ENCODE data around the gene TBRG4.

The TBRG4 gene

DNA sequence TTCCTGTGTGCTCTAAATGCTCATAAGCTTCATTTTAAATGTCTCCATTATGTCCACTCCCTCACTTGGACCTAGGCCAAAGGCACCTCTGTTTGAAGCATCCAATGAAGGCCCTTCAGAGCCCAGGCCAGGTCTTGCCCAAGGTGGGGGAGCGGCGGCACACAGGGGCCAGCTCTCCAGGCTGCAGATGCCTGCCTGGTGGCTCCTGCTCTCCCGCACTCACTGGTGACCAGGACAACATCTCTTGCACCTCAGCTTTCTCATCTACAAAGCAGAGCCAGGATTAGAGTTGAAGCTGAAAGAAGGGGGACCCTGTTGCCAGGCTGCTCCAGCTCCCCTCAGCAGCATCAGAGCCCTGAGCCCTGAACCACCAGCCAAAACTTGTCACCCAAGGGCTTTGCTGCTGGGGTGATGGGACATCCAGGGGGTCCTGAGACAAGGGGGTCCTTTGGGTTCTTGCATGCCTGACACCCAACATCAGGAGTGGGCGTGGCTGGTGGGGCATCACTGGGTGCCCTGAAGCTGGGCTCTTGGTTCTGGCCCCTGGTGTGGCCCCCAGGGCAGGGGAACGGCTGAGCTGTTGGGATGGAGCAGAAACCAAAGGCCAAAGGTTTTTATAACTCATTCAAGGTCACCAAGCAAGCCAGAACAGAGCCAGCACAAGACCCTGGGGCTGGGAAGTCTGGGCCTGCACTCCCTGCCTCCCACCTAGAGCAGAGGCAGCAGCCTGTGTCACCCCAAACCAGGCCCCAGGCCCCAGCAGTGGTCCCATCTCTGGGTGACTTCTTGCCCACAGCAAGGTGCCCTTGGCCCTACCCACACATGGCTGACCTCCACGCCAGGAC is 24.0 kb downstream of the TBRG4 start:
- TF ChIP-seq TCF12 (IDR thresholded peaks at IDR 0.05; ENCODE audit: low read depth) (no peak), TAF1 (IDR thresholded peaks at IDR 0.05; ENCODE audit: low read depth) (no peak), NFIC (IDR thresholded peaks at IDR 0.05) (no peak), CREB1 (IDR thresholded peaks at IDR 0.05; ENCODE audit: low read depth) (no peak), ZBTB7A (IDR thresholded peaks at IDR 0.05; ENCODE audit: low read depth) (no peak), EGR1 (IDR thresholded peaks at IDR 0.05) (no peak), TEAD4 (IDR thresholded peaks at IDR 0.05) (no peak), CEBPB (IDR thresholded peaks at IDR 0.05) (no peak)

DNA sequence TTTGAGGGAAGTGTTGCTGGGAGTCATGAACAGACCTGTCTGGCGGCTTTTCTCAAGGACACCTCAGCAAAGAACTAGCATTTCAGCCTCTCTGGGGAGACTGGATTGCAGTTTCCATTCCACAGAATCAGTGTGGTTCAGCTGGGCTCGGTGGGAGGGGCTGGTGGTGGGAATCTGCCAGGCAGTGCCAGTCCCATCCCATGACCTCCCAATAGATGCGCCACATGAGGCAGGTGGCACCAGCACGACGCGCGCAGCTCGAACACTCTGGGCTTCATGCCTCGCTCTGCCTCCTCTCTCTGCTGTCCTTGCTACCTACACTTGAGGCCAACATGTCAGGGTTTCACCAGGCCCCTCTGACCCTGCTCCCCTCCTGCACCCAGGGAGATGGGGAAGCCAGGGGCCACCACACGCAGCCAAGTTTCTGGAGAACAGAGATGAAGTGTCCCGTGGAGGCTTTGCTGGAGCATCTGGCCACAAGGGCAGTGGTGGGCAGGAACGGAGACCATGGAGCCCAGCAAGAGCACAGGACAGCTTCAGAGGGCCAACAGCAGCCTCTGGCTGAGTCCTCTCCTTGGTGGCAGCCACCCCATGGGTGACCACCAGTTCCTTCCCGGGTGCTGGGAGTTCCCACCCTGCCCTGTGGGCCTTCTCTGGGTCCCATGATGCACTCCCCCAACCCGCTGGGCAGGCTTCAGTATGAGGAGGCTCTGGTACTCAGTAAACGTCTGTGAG is 25.0 kb downstream of the TBRG4 start:
- TF ChIP-seq, protein P1, sequence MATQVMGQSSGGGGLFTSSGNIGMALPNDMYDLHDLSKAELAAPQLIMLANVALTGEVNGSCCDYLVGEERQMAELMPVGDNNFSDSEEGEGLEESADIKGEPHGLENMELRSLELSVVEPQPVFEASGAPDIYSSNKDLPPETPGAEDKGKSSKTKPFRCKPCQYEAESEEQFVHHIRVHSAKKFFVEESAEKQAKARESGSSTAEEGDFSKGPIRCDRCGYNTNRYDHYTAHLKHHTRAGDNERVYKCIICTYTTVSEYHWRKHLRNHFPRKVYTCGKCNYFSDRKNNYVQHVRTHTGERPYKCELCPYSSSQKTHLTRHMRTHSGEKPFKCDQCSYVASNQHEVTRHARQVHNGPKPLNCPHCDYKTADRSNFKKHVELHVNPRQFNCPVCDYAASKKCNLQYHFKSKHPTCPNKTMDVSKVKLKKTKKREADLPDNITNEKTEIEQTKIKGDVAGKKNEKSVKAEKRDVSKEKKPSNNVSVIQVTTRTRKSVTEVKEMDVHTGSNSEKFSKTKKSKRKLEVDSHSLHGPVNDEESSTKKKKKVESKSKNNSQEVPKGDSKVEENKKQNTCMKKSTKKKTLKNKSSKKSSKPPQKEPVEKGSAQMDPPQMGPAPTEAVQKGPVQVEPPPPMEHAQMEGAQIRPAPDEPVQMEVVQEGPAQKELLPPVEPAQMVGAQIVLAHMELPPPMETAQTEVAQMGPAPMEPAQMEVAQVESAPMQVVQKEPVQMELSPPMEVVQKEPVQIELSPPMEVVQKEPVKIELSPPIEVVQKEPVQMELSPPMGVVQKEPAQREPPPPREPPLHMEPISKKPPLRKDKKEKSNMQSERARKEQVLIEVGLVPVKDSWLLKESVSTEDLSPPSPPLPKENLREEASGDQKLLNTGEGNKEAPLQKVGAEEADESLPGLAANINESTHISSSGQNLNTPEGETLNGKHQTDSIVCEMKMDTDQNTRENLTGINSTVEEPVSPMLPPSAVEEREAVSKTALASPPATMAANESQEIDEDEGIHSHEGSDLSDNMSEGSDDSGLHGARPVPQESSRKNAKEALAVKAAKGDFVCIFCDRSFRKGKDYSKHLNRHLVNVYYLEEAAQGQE (IDR thresholded peaks at IDR 0.05; ENCODE audit: low read depth): no peak
- TF ChIP-seq TCF12 (IDR thresholded peaks at IDR 0.05; ENCODE audit: low read depth) (no peak), NFIC (IDR thresholded peaks at IDR 0.05) (no peak), ZBTB7A (IDR thresholded peaks at IDR 0.05; ENCODE audit: low read depth) (no peak), CEBPB (IDR thresholded peaks at IDR 0.05) (no peak), RAD21 (IDR thresholded peaks at IDR 0.05; ENCODE audit: low read depth) (no peak), TEAD4 (IDR thresholded peaks at IDR 0.05) (no peak)

DNA sequence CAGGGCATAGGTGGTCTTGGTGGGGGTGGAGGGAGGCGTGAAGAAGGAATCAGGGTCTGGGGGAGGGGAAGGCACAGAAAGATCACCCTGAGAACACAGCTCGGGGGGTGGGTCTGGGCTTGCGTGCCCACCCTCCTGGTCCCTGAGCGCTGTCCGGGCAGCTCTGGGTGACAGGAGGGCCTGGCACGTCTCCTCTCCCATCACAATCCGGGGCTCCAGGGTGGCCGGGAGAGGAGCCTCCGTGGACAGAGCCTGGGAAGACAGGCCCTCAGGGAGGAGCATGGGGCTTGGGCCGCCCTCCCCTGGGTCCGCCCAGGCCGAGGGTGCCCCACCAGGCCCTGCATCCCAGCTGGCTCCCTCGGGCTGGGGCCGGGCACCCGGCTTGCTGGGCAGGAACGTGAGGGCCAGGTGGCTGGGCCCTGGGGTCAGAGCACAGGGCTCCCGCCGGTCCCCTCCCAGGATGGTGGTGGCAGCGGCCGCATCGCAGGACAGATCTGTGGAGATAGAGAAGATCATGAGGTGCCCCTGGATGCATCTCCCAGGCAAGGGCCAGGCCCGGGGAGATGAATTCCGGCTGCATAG is 25.8 kb downstream of the TBRG4 start:
- TF ChIP-seq RAD21 (IDR thresholded peaks at IDR 0.05; ENCODE audit: low read depth): no peak
- no peak for TF ChIP-seq CREB1 (IDR thresholded peaks at IDR 0.05; ENCODE audit: low read depth)
- TF ChIP-seq EP300 (IDR thresholded peaks at IDR 0.05; ENCODE audit: borderline replicate concordance): no peak
- TF ChIP-seq CEBPB (IDR thresholded peaks at IDR 0.05): no peak
- TF ChIP-seq, protein P2, sequence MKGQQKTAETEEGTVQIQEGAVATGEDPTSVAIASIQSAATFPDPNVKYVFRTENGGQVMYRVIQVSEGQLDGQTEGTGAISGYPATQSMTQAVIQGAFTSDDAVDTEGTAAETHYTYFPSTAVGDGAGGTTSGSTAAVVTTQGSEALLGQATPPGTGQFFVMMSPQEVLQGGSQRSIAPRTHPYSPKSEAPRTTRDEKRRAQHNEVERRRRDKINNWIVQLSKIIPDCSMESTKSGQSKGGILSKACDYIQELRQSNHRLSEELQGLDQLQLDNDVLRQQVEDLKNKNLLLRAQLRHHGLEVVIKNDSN (IDR thresholded peaks at IDR 0.05): no peak
- no peak for TF ChIP-seq TCF12 (IDR thresholded peaks at IDR 0.05; ENCODE audit: low read depth)
- TF ChIP-seq, protein P3, sequence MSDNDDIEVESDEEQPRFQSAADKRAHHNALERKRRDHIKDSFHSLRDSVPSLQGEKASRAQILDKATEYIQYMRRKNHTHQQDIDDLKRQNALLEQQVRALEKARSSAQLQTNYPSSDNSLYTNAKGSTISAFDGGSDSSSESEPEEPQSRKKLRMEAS (IDR thresholded peaks at IDR 0.05): no peak
- no peak for TF ChIP-seq ZBTB7A (IDR thresholded peaks at IDR 0.05; ENCODE audit: low read depth)
- TF ChIP-seq NFIC (IDR thresholded peaks at IDR 0.05): no peak
- TF ChIP-seq TEAD4 (IDR thresholded peaks at IDR 0.05): no peak

DNA sequence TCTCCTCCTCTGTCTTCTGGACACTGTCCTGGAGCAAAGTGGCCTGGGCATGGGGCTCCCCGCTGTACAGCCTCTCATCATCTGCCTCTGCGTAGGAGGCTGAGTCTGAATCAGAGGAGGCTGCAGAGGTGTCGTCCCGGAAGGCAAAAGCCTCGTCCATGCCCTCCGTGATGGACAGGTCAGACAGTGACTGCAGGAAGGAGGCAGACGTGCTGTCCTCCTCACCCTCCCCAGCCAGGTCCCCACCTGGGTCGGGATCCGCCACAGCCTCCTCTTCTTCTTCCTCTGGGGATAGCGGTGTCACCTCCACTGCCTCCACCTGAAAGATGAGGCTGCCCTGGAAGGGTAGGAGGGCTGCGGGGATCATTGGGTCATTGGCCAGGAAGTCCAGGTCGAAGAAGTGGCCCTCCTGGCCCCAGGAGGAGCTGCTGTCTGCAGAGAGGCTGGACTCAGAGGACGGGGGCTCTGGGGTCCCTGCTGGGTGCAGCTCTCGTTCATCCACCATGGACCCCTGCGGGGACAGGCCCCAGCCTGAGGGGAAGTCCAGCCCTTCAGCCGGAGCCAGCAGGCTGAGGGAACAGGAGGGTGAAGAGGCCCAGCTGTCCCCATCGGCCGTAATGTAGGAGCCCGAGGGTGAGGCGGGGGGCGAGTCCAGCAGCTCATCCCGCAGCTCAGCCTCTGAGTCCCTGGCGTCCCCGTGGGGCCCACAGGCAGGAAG is 26.4 kb downstream of the TBRG4 start:
- TF ChIP-seq TEAD4 (IDR thresholded peaks at IDR 0.05) (no peak), TCF12 (IDR thresholded peaks at IDR 0.05; ENCODE audit: low read depth) (no peak), NFIC (IDR thresholded peaks at IDR 0.05) (no peak), FOXM1 (IDR thresholded peaks at IDR 0.05; ENCODE audit: borderline replicate concordance, low read depth) (no peak), CEBPB (IDR thresholded peaks at IDR 0.05) (no peak), CREB1 (IDR thresholded peaks at IDR 0.05; ENCODE audit: low read depth) (no peak), EP300 (IDR thresholded peaks at IDR 0.05; ENCODE audit: borderline replicate concordance) (no peak), EGR1 (IDR thresholded peaks at IDR 0.05) (no peak)
- TF ChIP-seq, protein P3 (IDR thresholded peaks at IDR 0.05): no peak
- TF ChIP-seq, protein P2 (IDR thresholded peaks at IDR 0.05): no peak
- TF ChIP-seq, protein P1 (IDR thresholded peaks at IDR 0.05; ENCODE audit: low read depth): no peak

DNA sequence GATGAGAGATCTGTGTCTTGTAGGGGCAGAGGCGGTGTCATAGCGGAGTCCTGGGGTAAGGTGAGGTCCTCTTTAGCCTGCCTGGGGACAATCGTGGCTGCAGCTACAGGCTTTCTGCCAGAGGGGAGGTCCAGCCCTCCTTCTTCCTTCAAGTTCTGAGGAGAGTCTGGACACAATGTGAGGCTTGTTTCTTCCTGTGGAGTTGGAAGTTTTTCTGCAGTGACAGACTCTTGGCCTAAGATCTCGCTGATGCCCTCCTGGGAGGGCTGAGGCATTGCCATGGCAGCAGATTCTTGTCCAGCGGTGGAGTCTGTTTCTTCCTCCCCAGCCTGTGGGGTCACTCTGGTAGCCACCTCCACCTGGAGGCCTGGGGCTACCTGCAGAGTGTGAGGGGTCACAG is 27.2 kb downstream of the TBRG4 start:
- no peak for TF ChIP-seq TEAD4 (IDR thresholded peaks at IDR 0.05)
